ENCODE measurements around the gene DYNLT4.
"Not testable (repeated sequence)": the region's sequence is repeated elsewhere in the genome, so short reads cannot be mapped to it uniquely, and the experiment has no call there.

Gene DYNLT4, protein sequence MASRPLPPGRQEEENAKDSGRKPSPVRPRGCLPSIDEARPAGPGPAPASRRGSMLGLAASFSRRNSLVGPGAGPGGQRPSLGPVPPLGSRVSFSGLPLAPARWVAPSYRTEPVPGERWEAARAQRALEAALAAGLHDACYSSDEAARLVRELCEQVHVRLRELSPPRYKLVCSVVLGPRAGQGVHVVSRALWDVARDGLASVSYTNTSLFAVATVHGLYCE

DNA sequence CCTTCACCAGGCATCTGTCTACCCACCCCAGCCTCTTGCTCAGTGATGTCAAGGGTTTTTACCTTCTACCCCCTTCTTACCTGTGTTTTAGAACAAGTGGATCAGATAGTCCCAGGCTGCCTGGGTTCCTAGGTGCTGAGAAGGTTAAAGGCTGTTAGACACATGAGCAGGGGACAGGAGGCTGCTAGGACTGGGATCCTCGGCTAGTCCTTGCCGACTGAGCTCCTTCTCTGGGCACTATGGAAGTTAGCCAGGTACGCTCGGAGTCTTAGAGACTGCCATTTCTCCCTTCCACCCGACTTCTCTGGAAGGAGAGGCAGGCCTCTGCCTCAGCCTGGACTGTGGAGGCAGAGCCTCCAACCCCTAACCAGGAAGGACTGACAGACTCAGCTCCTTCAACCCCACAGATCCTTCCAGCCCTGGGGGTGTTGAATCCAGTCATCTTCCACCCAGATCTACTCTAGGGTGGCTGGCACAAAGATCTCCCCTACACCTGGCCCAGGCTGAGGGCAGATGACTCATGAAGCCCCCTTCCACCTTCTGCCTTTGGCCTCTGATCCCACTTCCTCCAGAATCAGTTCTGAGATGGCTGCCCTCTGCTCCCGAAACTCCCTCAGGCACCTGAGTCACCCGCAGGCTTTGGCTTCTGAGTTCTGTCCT is at the start of gene DYNLT4:
TSS of gene DYNLT4 (minus strand) at position 648 of the 660 bp plus-strand sequence. CDS start 683 bp downstream, outside the sequence.
- no peak for DNase-seq (ENCODE audit: extremely low read depth in 1 of 2, low read depth in 1 of 2)

DNA sequence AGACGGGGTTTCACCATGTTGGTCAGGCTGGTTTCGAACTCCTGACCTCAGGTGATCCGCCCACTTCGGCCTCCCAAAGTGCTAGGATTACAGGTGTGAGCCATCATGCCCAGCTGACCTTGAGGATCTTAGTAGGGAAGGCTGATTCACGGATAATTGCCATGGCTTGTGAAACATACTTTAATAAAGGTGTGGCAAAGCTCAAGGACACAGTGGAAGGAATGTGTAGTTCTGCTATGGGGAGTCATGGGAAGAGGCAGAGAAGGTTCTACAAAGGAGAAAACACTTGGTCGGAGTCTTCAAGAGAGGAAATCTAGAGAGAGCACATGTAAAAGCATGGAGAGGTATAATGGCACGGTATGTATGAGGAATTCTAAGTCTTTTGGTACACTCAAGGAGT is 48.6 kb upstream of the DYNLT4 start:
- no peak for DNase-seq (ENCODE audit: extremely low read depth in 1 of 2, low read depth in 1 of 2)

DNA sequence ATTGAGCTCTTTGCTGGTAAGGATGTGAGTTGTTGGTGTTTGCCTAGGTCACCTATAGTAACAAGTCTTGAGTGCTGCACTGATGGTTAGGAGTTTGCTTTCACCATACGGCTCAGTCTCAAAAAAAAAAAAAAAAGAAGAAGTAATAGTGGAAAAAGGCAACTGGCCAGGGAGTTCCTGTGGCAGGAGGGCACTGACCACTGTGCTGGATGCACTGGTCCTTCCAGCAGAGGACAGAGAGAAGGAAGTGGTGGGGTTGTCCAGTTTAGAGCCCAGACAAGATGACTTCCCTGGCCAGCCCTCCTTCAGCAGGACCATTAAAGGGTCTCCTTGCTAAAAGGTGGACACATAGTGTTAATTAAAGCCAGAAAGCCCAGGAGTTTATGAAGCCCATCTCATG is 47.8 kb upstream of the DYNLT4 start:
- no peak for DNase-seq (ENCODE audit: extremely low read depth in 1 of 2, low read depth in 1 of 2)

DNA sequence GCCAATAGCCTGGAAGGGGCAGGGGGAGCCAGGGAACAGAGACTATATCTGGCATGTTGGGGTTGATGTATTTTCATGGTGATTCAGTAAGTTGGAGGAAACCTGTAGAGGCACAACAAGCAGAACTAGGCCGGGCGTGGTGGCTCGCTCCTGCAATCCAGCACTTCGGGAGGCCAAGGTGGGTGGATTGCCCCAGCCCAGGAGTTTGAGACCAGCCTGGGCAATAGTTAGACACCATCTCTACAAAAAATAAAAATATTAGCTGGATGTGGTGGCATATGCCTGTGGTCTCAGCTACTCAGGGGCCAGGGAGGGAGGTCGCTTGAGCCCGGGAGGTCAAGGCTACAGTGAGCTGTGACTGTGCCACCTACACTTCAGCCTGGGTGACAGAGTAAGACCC is 46.0 kb upstream of the DYNLT4 start:
- no peak for DNase-seq (ENCODE audit: extremely low read depth in 1 of 2, low read depth in 1 of 2)

- DNase-seq (ENCODE audit: extremely low read depth in 1 of 2, low read depth in 1 of 2): no peak
Observed at GRCh38 chr1:44851308-44851707, 44.2 kb upstream of the DYNLT4 start.

GRCh38 chr1:44849575-44850132 is 42.5 kb upstream of the DYNLT4 start:
- DNase-seq (ENCODE audit: extremely low read depth in 1 of 2, low read depth in 1 of 2): no peak

- no peak for DNase-seq (ENCODE audit: extremely low read depth in 1 of 2, low read depth in 1 of 2)
Observed at GRCh38 chr1:44848456-44849181, 41.5 kb upstream of the DYNLT4 start.

DNA sequence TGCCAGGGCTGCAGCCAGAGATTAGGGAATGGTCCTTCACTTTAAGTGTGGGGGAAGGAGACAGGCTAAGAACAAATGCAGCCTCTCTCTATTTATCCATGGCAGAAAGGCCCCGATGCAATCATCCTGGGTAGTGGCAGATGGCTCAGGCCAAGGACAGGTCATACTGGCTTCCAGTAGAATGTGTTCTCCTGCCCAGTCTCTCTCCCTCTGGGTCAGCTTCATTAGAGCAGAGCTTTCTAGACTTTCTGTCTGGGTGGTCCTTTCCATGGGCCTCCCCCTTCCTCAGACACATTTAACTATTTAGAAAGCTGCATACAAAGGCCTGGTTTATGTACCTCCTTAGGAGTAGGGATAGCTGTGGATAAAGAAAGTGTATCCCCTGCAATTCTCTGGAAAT is 40.7 kb upstream of the DYNLT4 start:
- DNase-seq (ENCODE audit: extremely low read depth in 1 of 2, low read depth in 1 of 2): no peak

DNA sequence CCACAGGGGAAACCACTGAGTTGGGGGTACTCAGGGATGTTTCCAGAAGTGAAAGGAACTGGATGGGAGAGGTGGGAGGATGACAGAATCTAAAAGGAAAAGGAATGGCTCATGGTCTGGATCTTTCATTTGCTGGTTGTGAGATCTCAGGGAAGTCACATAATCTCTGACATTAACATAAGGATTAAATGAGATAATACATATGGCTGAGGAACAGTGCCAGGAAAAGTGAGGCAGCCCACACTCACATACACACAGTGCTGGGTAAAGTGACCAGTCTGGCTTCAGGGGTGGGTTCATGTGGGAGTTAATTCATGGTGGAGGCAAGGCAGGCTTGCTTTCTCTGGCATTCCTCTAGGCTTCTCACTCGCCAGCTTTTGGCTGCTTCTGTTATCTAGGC is 39.8 kb upstream of the DYNLT4 start:
- DNase-seq (ENCODE audit: extremely low read depth in 1 of 2, low read depth in 1 of 2): no peak

GRCh38 chr1:44842862-44843655 is 35.9 kb upstream of the DYNLT4 start, which contains the start of gene PTCH2:
Gene PTCH2, minus strand, starts transcription at chr1:44843253. Its CDS starts 321 bp downstream, at chr1:44842932.
- peak in 1 of 2 donors; percentile 12 for DNase-seq (ENCODE audit: extremely low read depth in 1 of 2, low read depth in 1 of 2)

DNA sequence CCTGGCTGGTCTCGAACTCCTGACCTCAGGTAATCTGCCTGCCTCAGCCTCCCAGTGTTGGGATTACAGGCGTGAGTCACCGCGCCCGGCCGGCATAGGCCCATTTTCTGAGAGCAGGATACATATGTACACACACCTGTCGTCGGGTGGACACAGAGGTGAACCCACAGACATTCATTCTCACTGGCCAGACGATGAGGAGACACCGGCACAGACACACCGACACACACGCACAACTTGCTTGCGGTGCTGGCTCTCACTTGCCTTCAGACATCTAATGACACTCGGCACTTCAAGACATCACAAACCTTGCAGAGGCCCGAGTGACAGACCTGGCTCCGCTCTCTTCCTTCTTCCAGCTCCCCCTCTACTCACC is 35.3 kb upstream of the DYNLT4 start:
- DNase-seq (ENCODE audit: extremely low read depth in 1 of 2, low read depth in 1 of 2): no peak

GRCh38 chr1:44839576-44839975 is 32.4 kb upstream of the DYNLT4 start:
- no peak for DNase-seq (ENCODE audit: extremely low read depth in 1 of 2, low read depth in 1 of 2)

DNA sequence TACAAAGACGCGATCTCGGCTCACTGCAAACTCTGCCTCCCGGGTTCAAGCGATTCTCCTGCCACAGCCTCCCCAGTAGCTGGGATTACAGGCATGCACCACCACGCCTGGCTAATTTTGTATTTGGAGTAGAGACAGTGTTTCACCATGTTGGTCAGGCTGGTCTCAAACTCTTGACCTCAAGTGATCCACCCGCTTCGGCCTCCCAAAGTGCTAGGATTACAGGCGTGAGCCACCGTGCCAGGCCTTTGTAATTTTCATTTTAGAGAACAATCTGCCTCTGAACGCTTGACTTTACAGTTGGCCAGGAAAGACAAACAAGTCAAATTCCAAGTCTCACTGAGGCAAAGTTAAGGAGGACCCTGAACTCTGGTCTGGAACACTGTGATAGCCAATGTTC is 31.1 kb upstream of the DYNLT4 start:
- not testable (repeated sequence) for DNase-seq (ENCODE audit: extremely low read depth in 1 of 2, low read depth in 1 of 2)

DNA sequence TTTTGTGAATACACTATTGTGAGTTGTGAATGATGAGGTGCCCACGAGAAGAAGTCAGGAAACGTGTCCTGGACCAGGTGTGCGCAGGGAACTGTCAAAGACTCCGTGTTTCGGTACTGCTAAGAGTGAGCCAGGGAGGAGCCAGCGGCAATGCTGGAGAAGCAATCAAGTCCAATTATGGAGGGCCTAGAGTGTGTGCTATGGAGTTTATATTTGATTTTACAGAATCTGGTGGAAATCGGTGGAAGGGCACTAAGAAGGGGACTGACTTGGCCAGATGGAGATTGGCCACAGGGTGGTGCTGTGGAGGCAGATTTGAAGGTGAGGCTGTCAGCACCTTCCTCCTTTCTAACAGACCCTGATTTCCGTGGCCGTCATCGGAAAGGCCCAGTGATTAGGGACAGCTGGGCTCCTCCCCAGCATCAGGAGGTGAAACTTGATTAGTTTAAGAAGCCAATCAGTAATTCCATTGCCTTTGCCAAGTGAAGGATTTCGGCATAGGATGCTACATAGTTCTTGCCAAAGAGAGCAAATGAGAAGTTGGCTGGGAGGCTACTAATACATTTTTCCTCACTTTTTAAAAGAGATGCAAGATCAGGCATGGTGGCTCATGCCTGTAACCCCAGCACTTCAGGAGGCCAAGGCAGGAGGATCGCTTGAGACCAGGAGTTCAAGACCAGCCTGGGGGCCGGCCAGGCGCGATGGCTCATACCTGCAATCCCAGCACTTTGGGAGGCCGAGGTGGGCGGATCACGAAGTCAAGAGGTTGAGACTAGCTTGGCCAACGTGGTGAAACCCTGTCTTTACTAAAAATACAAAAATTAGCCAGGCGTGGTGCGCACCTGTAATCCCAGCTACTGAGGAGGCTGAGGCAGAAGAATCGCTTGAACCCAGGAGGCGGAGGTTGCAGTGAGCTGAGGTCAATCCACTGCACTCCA is 28.9 kb upstream of the DYNLT4 start:
- DNase-seq (ENCODE audit: extremely low read depth in 1 of 2, low read depth in 1 of 2): peak; percentile 71 to 79

GRCh38 chr1:44834328-44834727 is 27.2 kb upstream of the DYNLT4 start:
- DNase-seq (ENCODE audit: extremely low read depth in 1 of 2, low read depth in 1 of 2): no peak

- DNase-seq (ENCODE audit: extremely low read depth in 1 of 2, low read depth in 1 of 2): no peak
Observed at GRCh38 chr1:44832056-44832705, 25.0 kb upstream of the DYNLT4 start.

GRCh38 chr1:44831516-44831915 is 24.4 kb upstream of the DYNLT4 start:
- no peak for DNase-seq (ENCODE audit: extremely low read depth in 1 of 2, low read depth in 1 of 2)

GRCh38 chr1:44830900-44831304 is 23.8 kb upstream of the DYNLT4 start:
- DNase-seq (ENCODE audit: extremely low read depth in 1 of 2, low read depth in 1 of 2): no peak
